ENCODE measurements around the gene TLX1.

TLX1 gene

GRCh38 chr10:101132636-101133473 lies 1.8 kb downstream of the TLX1 start:
- TF ChIP-seq FOXP2 (optimal IDR thresholded peaks at IDR 0.05; ENCODE audit: borderline replicate concordance, extremely low read depth, extremely low read length, insufficient read depth) (no peak), POLR2AphosphoS5 (IDR thresholded peaks at IDR 0.05; ENCODE audit: low read depth, low read length) (no peak), SIN3A (IDR thresholded peaks at IDR 0.05; ENCODE audit: borderline replicate concordance, insufficient read depth, low read length) (no peak), TAF1 (IDR thresholded peaks at IDR 0.05; ENCODE audit: borderline replicate concordance, insufficient read depth, low read length) (no peak)
- TF ChIP-seq, protein P1, sequence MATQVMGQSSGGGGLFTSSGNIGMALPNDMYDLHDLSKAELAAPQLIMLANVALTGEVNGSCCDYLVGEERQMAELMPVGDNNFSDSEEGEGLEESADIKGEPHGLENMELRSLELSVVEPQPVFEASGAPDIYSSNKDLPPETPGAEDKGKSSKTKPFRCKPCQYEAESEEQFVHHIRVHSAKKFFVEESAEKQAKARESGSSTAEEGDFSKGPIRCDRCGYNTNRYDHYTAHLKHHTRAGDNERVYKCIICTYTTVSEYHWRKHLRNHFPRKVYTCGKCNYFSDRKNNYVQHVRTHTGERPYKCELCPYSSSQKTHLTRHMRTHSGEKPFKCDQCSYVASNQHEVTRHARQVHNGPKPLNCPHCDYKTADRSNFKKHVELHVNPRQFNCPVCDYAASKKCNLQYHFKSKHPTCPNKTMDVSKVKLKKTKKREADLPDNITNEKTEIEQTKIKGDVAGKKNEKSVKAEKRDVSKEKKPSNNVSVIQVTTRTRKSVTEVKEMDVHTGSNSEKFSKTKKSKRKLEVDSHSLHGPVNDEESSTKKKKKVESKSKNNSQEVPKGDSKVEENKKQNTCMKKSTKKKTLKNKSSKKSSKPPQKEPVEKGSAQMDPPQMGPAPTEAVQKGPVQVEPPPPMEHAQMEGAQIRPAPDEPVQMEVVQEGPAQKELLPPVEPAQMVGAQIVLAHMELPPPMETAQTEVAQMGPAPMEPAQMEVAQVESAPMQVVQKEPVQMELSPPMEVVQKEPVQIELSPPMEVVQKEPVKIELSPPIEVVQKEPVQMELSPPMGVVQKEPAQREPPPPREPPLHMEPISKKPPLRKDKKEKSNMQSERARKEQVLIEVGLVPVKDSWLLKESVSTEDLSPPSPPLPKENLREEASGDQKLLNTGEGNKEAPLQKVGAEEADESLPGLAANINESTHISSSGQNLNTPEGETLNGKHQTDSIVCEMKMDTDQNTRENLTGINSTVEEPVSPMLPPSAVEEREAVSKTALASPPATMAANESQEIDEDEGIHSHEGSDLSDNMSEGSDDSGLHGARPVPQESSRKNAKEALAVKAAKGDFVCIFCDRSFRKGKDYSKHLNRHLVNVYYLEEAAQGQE (IDR thresholded peaks at IDR 0.05; ENCODE audit: insufficient read depth in 1 of 2, low read depth in 2 of 2, low read length in 2 of 2) = no peak

- no peak for TF ChIP-seq FOXP2 (optimal IDR thresholded peaks at IDR 0.05; ENCODE audit: borderline replicate concordance, extremely low read depth, extremely low read length, insufficient read depth)
- TF ChIP-seq, protein P1 (IDR thresholded peaks at IDR 0.05; ENCODE audit: insufficient read depth in 1 of 2, low read depth in 2 of 2, low read length in 2 of 2) = no peak
- no peak for TF ChIP-seq TAF1 (IDR thresholded peaks at IDR 0.05; ENCODE audit: borderline replicate concordance, insufficient read depth, low read length)
- TF ChIP-seq POLR2AphosphoS5 (IDR thresholded peaks at IDR 0.05; ENCODE audit: low read depth, low read length) = no peak
- TF ChIP-seq SIN3A (IDR thresholded peaks at IDR 0.05; ENCODE audit: borderline replicate concordance, insufficient read depth, low read length) = no peak
Measured at GRCh38 chr10:101133489-101134298, 2.6 kb downstream of the TLX1 start.

DNA sequence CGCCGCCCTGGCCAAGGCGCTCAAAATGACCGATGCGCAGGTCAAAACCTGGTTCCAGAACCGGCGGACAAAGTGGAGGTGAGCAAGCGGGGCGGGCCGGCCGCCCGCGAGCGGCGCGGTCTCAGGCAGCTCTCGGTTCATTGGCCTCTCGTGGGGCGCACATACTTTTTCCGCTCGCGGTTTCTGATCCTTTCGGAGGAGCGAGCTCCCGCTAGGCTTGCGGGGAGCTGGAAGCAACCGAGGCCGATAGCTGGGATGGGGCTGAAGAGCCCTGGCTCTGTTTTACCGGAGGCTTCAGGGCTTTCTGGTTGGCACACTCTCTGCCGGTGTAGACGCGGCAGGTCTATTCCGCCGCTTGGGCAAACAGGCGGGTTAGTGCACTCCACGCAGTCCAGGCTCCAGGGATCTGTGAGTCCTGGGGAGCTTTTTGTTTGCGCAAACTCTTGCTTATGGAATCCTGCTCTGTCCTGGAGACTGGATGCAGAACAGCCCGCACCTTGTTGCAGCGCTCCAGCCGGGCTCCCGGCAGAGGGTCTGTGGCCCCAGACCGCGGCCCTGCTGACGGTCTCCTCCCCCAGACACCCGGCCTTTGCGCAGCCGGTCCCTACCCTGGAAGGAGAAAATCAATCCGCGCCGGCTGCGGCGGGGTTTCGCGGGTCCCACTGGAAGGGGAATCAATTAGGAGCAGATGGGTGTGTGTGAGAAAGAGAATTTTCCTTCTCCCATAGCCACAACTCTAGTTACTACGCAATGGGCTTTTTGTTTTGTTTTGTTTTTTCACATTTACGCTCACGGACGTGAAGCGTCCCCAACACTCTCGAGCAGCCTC lies 3.4 kb downstream of the TLX1 start:
- TF ChIP-seq SIN3A (IDR thresholded peaks at IDR 0.05; ENCODE audit: borderline replicate concordance, insufficient read depth, low read length) (no peak), POLR2AphosphoS5 (IDR thresholded peaks at IDR 0.05; ENCODE audit: low read depth, low read length) (no peak), FOXP2 (optimal IDR thresholded peaks at IDR 0.05; ENCODE audit: borderline replicate concordance, extremely low read depth, extremely low read length, insufficient read depth) (no peak), TAF1 (IDR thresholded peaks at IDR 0.05; ENCODE audit: borderline replicate concordance, insufficient read depth, low read length) (no peak)
- TF ChIP-seq, protein P1 (IDR thresholded peaks at IDR 0.05; ENCODE audit: insufficient read depth in 1 of 2, low read depth in 2 of 2, low read length in 2 of 2) = no peak

- TF ChIP-seq, protein P1 (IDR thresholded peaks at IDR 0.05; ENCODE audit: insufficient read depth in 1 of 2, low read depth in 2 of 2, low read length in 2 of 2) = no peak
- TF ChIP-seq SIN3A (IDR thresholded peaks at IDR 0.05; ENCODE audit: borderline replicate concordance, insufficient read depth, low read length) (no peak), POLR2AphosphoS5 (IDR thresholded peaks at IDR 0.05; ENCODE audit: low read depth, low read length) (no peak), TAF1 (IDR thresholded peaks at IDR 0.05; ENCODE audit: borderline replicate concordance, insufficient read depth, low read length) (no peak), FOXP2 (optimal IDR thresholded peaks at IDR 0.05; ENCODE audit: borderline replicate concordance, extremely low read depth, extremely low read length, insufficient read depth) (no peak)
Measured at GRCh38 chr10:101135141-101136006, 4.3 kb downstream of the TLX1 start.

All from PFSK-1 (cell line).